Transverse colon (tissue), 4 donors: ENCODE measurements around the gene DDI2.

Experiments used
- EP300 ChIP-seq: sonication (generic); formaldehyde crosslinking; IDR thresholded peaks from one replicate; pipeline ENCODE4 v1.6.1; 2017; ENCODE audit warnings: antibody characterized with exemption, low read depth
- POLR2A ChIP-seq: fragments of 450-650 bp; IDR thresholded peaks from one replicate; pipeline ENCODE4 v1.6.1; 2016; ENCODE audit warnings: antibody characterized with exemption, mild to moderate bottlenecking, moderate library complexity
- POLR2AphosphoS5 ChIP-seq, 3 donors: sonication (generic); formaldehyde crosslinking; IDR thresholded peaks; one replicate each; pipeline ENCODE4 v1.6.1; 2016; ENCODE audit warnings: antibody characterized with exemption in 3 of 3
- TF ChIP-seq, protein P1 (sequence below), 5 experiments: fragments of 200-600 bp in 3 of 5; fragments of 450-650 bp in 2 of 5; sonication (generic) in 3 of 5; IDR thresholded peaks; 1 replicate in 2 of 5; 2 replicates in 3 of 5; pipeline ENCODE4 v1.5.1; 2016 to 2017; ENCODE audit warnings: antibody characterized with exemption in 5 of 5, inconsistent platforms in 3 of 5, mild to moderate bottlenecking in 2 of 5, moderate library complexity in 1 of 5

DNA sequence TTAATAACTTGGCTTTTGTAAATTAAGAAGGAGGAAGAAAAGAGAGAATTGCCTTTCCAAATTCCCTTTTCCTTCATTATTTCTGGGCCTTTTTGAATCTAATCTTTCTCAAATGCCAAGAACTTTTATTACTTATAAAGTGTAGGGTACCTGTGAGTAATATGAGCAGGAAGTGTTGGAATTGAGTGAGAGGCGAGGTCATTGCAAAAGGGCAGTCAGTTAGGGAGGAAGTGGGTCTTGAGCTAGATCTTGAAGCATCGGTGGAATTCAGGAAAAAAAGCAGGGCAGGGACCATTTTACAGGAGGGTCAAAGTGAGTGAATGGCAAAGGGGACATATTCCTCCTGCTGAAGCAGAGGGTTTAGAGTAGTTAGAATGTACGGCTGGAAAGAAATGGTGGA lies 23.4 kb downstream of the DDI2 start:
- TF ChIP-seq, protein P1, sequence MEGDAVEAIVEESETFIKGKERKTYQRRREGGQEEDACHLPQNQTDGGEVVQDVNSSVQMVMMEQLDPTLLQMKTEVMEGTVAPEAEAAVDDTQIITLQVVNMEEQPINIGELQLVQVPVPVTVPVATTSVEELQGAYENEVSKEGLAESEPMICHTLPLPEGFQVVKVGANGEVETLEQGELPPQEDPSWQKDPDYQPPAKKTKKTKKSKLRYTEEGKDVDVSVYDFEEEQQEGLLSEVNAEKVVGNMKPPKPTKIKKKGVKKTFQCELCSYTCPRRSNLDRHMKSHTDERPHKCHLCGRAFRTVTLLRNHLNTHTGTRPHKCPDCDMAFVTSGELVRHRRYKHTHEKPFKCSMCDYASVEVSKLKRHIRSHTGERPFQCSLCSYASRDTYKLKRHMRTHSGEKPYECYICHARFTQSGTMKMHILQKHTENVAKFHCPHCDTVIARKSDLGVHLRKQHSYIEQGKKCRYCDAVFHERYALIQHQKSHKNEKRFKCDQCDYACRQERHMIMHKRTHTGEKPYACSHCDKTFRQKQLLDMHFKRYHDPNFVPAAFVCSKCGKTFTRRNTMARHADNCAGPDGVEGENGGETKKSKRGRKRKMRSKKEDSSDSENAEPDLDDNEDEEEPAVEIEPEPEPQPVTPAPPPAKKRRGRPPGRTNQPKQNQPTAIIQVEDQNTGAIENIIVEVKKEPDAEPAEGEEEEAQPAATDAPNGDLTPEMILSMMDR (IDR thresholded peaks at IDR 0.05): no peak
- TF ChIP-seq POLR2A (no peak), EP300 (no peak), POLR2AphosphoS5 (IDR thresholded peaks at IDR 0.05) (no peak)
